Right lobe of liver (tissue), 6 donors: Measurements from ENCODE around the gene RNF212. TPM values are rescaled to one million over a fixed set of nuclear protein-coding genes. Genes with fewer than 3 reads are reported as not detected.

ENCODE experiments used
- ATAC-seq, 4 donors: fragments of 200-7000 bp; cut with Tn5 transposase; one replicate each; pipeline ENCODE4 v1.9.1; 2020; ENCODE audit warnings: mild to moderate bottlenecking in 4 of 4, moderate library complexity in 4 of 4
- DNase-seq, 3 donors: peaks; one replicate each; pipeline ENCODE4 v3.0.0-alpha.2; 2020
- H3K27ac ChIP-seq, 3 donors: fragments of 200-600 bp; one replicate each; pipeline ENCODE4 v1.8.0; 2022
- H3K27me3 ChIP-seq, 2 donors: fragments of 200-600 bp; one replicate each; pipeline ENCODE4 v1.8.0; 2022
- H3K36me3 ChIP-seq, 4 donors: fragments of 200-600 bp; sonication (generic) in 1 of 4; one replicate each; pipeline versions ENCODE4 v1.5.1 to v1.8.0; 2017 to 2022; ENCODE audit warnings: control low read depth in 1 of 4
- H3K4me1 ChIP-seq, 4 donors: fragments of 200-600 bp; sonication (generic) in 1 of 4; one replicate each; pipeline versions ENCODE4 v1.5.1 to v1.8.0; 2017 to 2022; ENCODE audit warnings: control low read depth in 1 of 4
- H3K4me3 ChIP-seq, 3 donors: fragments of 200-600 bp; one replicate each; pipeline ENCODE4 v1.8.0; 2022
- H3K9me3 ChIP-seq, 4 donors: fragments of 200-600 bp; sonication (generic) in 1 of 4; one replicate each; pipeline versions ENCODE4 v1.5.1 to v1.8.0; 2017 to 2022; ENCODE audit warnings: control low read depth in 1 of 4
- CTCF ChIP-seq, 4 donors: fragments of 200-600 bp in 3 of 4; fragments of 450-650 bp in 1 of 4; IDR thresholded peaks; one replicate each; pipeline versions ENCODE4 v1.5.1 to v1.8.0; 2016 to 2022; ENCODE audit warnings: antibody characterized with exemption in 4 of 4, mild to moderate bottlenecking in 2 of 4
- POLR2A ChIP-seq: fragments of 450-650 bp; IDR thresholded peaks from one replicate; pipeline ENCODE4 v1.6.1; 2017; ENCODE audit warnings: antibody characterized with exemption, mild to moderate bottlenecking
- WGBS: methylation state at CpG from one replicate; pipeline ENCODE4 v1.1.6; 2018; ENCODE audit warnings: low coverage, low lambda C conversion rate; ENCODE audit not compliant: insufficient coverage; ENCODE audit errors: missing lambda C conversion rate; 5-methylcytosine and 5-hydroxymethylcytosine counted together
- intact Hi-C, 2 donors: fragments of 100-400 bp; cut with DNase I; formaldehyde crosslinking; loops; one replicate each; pipeline versions ENCODE4 v1.11.2 to v1.14.1; 2022
- total RNA-seq, 6 experiments: library from RNA; depleted of rRNA in 2 of 6; stranded (reverse); fragments of >200 nt in 2 of 6; fragmentation: NEBNext Ultra II Directional in 3 of 6; extraction: Animal tissue kit (Norgen Biotek cat#: 25700) in 3 of 6; gene quantifications; one replicate each; pipeline versions ENCODE4 v1.1.0 to v1.2.4, GENCODE V29; 2016 to 2023
- donor health status: DM: no; HTN: yes; CAD: no.
- donor health status: DM: no; HTN: no; CAD: no.
- donor health status: DM: no; HTN: no; CAD: no.
- donor health status: DM: no; HTN: yes; CAD: no.
- donor health status: DM: no; HTN: yes; CAD: no.

The RNF212 gene
- total RNA-seq, 6 experiments from 2014 or later = 0.29 to 1.2 (median 0.50) TPM; not detected in 2

- 83% methylated on average over 16 of the region's 17 CpGs for WGBS
- no peak for ATAC-seq
- Histone ChIP-seq H3K27me3 (no peaks in the 10 kb centered on the region), H3K9me3 (no peaks in the 10 kb centered on the region), H3K4me1 (no peaks in the 10 kb centered on the region), H3K36me3 (no peaks in the 10 kb centered on the region), H3K4me3 (no peak overlapping the region), H3K27ac (no peak overlapping the region)
- intact Hi-C loops = no loop called here
- TF ChIP-seq CTCF (IDR thresholded peaks at IDR 0.05) (no peak), POLR2A (no peak)
- DNase-seq = peak in 1 of 3 donors; percentile 27
Measured at GRCh38 chr4:1079711-1080265, 33.6 kb downstream of the RNF212 start.

GRCh38 chr4:1078490-1078889 is 34.9 kb downstream of the RNF212 start:
- Histone ChIP-seq H3K36me3 (no peaks in the 10 kb centered on the region), H3K4me1 (no peaks in the 10 kb centered on the region), H3K4me3 (no peak overlapping the region), H3K27ac (no peak overlapping the region), H3K9me3 (no peaks in the 10 kb centered on the region), H3K27me3 (no peaks in the 10 kb centered on the region)
- peak in 1 of 3 donors; percentile 15 for DNase-seq
- TF ChIP-seq CTCF (IDR thresholded peaks at IDR 0.05) (no peak), POLR2A (no peak)
- 93% methylated on average over 2 of the region's 5 CpGs for WGBS
- no peak for ATAC-seq
- intact Hi-C loops = no loop called here

GRCh38 chr4:1077711-1078477 is 35.5 kb downstream of the RNF212 start:
- Histone ChIP-seq H3K27ac (no peak overlapping the region), H3K4me3 (no peak overlapping the region), H3K4me1 (no peaks in the 10 kb centered on the region), H3K36me3 (no peaks in the 10 kb centered on the region), H3K9me3 (no peaks in the 10 kb centered on the region), H3K27me3 (no peaks in the 10 kb centered on the region)
- intact Hi-C loops = no loop called here
- no peak for ATAC-seq
- 69% methylated on average over 8 of the region's 27 CpGs for WGBS
- DNase-seq = peak in 1 of 3 donors; percentile 37
- TF ChIP-seq POLR2A (no peak), CTCF (IDR thresholded peaks at IDR 0.05) (no peak)

- Histone ChIP-seq H3K27me3 (no peaks in the 10 kb centered on the region), H3K27ac (no peak overlapping the region), H3K4me3 (no peak overlapping the region), H3K4me1 (no peaks in the 10 kb centered on the region), H3K9me3 (no peaks in the 10 kb centered on the region), H3K36me3 (no peaks in the 10 kb centered on the region)
- intact Hi-C loops = no loop called here
- TF ChIP-seq POLR2A (no peak), CTCF (IDR thresholded peaks at IDR 0.05) (no peak)
- ATAC-seq (no peak), DNase-seq (no peak)
- WGBS = 79% methylated on average over 3 of the region's 11 CpGs
Measured at GRCh38 chr4:1075809-1076699, 37.3 kb downstream of the RNF212 start.
